Fibroblast of lung (primary cell): ENCODE data around the gene OR1J2.

Experiments
- CTCF ChIP-seq, 2 donors: IDR thresholded peaks in 1 of 2; conservative IDR thresholded peaks in 1 of 2; 1 replicate in 1 of 2; 2 replicates in 1 of 2; pipeline ENCODE4 v1.5.1; 2011 to 2012; ENCODE audit warnings: low read length in 2 of 2, control low read depth in 1 of 2, inconsistent platforms in 1 of 2, low read depth in 1 of 2, mild to moderate bottlenecking in 1 of 2
- EZH2 ChIP-seq: IDR thresholded peaks from 2 replicates; pipeline ENCODE4 v1.5.1; 2012; ENCODE audit warnings: low read length, control low read depth, mild to moderate bottlenecking; ENCODE audit errors: missing control alignments

DNA sequence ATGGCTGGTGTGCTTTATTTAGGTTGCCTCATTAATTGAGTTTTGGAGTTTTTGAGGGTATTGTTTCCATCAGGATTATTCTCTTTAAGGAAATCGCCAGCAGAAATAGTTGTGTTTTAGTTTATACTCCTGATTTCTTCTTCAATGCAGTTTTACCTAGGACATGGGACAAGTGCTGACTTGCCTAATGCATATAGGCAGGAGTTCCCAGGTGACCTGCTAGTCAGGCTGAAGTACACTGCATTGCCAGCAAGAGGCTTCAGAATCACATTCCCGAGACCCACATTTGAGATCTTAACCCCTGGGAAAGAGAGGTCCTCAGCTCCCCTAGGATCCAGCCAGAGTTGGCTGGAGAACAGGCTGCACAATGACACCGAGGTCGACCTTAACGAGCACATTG lies 40.8 kb downstream of the OR1J2 start:
- no peak for TF ChIP-seq CTCF (conservative IDR thresholded peaks at IDR 0.05 in 1 of 2, IDR thresholded peaks at IDR 0.05 in 1 of 2; ENCODE audit: low read depth in 1 of 2, low read length in 2 of 2)
- TF ChIP-seq EZH2 = no peak
